ENCODE data around the gene BCAS3.

The BCAS3 gene

GRCh38 chr17:60676758-60677307 is 818 bp upstream of the BCAS3 start:
- no peak for DNase-seq

DNA sequence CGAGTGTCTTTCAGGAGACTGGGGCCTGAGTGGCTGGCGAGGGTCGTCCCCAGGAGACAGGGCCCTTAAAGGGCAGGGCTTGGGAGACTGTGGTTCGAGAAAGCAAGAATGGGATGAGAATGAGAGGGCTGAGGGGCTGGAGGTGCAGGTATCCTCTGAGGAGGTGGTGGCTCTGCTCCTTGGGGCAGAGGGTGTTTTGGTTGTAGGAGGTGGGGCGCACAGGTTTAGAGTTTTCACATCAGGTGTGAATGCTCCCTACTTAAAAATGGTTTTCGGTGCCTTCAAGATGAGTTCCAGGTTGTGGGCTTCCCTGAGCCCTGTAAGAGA is 430 bp downstream of the BCAS3 start:
- no peak for DNase-seq

- DNase-seq = no peak
These were observed 1.6 kb downstream of the BCAS3 start for GRCh38 chr17:60679287-60679686.

GRCh38 chr17:60680754-60681153 is 3.1 kb downstream of the BCAS3 start:
- no peak for DNase-seq

DNA sequence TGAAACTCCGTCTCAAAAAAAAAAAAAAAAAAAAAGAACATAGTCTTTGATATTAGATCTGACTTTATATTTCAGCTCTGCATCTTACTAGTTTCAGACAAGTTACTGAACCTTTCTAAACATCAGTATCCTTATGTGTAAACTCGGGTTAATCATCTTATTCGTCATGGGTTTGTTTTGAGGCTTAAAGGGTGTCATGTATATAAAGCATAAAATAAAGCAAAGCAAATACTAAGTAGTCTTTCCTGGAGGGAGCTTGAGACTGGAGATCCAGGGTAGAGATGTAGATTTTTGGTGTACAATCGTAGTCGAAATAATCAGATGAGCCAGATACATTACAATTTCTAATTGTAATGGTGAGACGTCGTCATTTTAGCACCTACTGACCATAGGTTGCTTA is 7.8 kb downstream of the BCAS3 start:
- DNase-seq = no peak

- no peak for DNase-seq
These were observed 18.3 kb downstream of the BCAS3 start for GRCh38 chr17:60695960-60696359.

GRCh38 chr17:60699090-60699489 is 21.4 kb downstream of the BCAS3 start:
- no peak for DNase-seq

DNA sequence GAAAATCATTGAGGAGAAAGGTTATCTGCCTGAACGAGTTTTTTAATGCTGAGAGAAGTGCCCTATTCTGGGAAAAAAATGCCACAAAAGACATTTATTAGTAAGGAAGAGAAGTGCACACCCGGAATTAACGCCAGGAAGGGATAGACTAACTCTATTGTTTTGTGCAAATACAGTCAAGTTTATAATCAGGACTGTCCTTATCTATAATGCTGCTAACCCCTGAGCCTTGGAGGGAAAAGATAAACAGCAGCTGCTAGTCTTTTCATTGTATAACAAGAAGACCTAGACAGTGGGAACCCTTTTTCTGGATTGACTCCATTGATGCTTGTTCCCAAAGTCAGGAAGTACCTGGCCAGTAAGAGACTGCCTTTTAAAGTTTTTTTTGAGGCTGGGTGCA is 26.5 kb downstream of the BCAS3 start:
- DNase-seq = no peak

GRCh38 chr17:60712675-60713074 is 35.0 kb downstream of the BCAS3 start:
- DNase-seq = no peak

DNA sequence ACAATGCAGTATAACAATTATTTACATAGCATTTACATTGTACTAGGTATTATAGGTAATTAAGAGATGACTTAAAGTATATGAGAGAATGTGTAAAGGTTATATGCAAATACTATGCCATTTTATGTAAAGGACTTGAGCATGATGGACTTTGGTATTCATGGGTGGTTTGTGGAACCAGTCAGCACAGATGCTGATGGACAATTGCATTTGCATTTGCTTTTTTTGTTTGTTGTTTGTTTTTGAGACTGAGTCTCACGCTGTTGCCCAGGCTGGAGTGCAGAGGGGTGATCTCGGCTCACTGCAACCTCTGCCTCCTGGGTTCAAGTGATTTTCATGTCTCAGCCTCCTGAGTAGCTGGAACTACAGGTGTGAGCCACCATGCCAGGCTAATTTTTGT is 36.0 kb downstream of the BCAS3 start:
- DNase-seq = no peak

- DNase-seq = no peak
These were observed 39.1 kb downstream of the BCAS3 start for GRCh38 chr17:60716766-60717165.

DNA sequence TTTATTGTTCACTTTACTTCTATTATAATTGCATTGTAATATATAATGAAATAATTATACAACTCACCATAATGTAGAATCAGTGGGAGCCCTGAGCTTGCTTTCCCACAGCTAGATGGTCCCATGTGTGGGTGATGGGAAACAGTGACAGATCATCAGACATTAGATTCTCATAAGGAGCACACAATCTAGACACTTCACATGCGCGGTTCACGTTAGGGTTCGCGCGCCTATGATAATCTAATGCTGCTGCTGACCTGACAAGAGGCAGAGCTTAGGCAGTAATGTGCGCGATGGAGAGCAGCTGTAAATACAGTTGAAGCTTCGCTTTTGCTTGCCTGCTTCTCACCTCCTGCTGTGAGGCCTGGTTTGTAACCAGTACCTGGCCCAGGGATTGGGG is 40.2 kb downstream of the BCAS3 start:
- DNase-seq = no peak

DNA sequence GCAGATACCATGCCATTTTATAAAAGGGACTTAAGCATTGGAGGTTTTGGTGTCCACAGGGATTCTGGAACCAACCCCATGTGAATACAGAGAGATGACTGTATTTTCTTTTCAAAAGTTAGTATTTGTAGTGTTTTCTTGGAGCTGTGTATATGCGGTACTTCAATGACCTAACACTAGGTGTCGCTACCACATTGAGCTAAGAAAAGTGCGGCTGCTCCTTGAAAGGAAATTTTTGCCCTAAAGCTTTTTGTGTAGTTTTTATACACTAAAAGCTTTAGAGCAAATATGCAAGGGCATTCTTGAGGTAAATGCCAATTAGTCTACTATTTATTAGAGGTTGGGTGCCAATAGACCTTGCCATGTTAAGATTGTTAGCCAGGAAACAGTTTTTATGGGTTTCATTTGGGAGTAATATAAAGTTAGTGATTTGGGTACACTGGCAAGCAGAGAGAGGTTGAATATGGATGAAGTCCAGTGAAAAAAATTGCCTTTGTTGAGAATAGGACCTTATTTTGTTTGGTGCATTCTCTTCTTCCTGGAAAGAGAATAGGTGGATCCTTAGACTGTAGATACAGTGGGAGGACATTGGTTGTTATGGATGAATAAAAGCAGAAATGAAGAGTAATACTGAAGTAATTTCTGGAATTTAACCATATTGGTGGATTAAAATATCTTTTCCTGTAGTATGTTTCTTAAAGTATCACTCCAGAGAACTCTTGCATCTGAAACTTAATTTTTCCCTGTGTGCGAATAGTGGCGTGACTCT is 43.3 kb downstream of the BCAS3 start:
- peak in 1 of 2 experiments; percentile 26 for DNase-seq

DNA sequence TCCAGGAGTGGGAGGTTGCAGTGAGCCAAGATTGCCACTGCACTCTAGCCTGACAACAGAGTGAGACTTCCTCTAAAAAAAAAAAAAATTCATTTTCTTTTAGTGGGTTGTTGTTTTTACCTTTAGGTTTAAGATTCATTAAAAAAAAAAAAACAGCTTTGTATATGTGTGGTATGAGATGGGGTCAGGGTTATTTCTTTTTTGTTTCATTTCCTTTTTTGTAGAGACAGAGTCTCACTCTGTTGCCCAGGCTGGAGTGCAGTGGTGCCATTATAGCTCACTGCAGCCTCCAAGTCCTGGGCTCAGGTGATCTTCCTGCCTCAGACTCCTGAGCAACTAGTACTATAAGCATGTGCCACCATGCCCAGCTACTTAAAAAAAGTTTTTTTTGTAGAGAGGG is 47.0 kb downstream of the BCAS3 start:
- no peak for DNase-seq

- no peak for DNase-seq
These were observed 52.2 kb downstream of the BCAS3 start for GRCh38 chr17:60729854-60730253.

- DNase-seq = no peak
These were observed 52.6 kb downstream of the BCAS3 start for GRCh38 chr17:60730273-60730672.

- no peak for DNase-seq
These were observed 60.6 kb downstream of the BCAS3 start for GRCh38 chr17:60738287-60738686.

DNA sequence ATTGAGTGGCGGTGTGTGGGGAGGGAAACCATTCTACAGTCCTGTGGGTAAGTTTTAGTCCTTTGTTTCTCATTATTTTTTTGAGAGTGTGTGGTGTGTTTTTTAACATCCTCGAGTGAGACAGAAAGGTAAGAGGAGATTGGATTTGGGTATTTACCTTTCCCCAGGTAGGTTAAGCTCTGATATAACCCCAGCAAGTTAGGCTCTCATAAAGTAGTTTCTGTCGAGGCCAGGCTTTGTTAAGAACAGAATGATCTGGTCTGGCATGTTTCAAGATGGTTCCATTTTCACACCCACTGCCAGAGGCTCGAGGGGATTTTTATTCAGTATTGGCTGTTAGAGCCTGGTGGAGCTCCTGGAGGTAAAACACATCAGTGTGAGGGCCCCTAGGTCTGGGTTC is 62.9 kb downstream of the BCAS3 start:
- no peak for DNase-seq

DNA sequence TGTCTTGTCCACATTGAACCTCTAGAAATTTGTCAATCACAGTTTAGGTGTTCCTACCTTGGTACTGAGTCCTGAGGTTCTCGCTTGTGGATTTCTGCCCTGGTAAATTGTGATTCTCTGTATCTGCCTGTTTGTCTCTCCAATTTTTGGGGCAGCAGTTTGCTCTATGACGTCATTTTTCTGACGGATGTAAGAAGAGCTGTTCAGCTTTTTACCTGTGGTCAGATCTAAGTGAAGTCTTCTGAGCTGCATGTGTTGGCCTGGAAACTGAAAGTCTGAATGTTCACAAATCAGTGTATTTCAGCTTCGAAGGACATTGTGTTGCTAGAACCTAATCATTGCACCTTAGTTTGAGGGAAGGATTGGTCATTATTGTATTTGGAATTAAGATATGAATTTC is 63.4 kb downstream of the BCAS3 start:
- DNase-seq = no peak

DNA sequence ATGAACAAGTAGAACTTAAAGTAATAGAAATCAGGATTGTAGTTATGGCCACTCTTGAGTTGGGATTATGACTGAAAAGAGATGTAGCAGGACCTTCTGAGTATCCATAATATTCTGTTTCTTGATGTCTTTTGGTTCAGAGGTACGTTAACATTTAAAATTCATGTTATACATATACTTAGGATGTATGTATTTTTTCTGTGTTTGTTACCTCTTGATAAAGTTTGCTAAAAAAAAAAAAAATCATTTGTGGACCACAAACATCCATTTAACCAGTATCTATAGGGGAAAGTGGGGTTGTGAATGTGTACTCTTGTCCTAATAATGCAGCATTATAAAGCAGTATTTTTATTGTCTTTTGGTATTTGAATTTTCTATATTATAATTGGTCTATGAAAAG is 65.6 kb downstream of the BCAS3 start:
- DNase-seq = no peak

GRCh38 chr17:60743799-60744198 is 66.1 kb downstream of the BCAS3 start:
- DNase-seq = no peak

DNA sequence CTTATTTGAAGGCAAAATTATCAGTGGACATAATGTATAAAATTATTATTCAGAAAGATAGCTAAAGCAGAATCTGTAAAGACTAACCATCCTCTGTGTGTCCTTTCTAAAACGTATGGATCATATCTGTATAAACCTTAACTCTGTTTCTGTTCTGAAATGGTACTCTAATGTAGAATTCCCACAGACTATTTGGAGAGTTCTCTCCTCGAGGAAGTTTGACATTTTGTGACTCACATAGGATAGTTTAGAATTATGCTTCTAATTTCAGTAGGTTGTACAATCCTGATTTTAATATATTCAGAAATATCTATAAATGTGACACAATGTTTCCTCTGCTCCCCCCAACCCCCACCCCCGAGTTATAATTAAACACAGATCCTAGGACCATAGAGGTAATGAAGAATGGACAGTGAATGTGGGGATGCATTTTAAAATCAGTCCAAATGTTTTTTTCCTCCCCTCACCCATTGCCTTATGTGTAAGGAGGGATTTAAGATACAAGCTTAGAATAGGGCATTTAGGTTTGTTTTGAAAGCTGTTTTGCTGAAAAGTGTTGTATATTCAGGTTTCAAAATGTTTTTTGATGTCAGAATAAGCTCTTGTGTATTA is 66.8 kb downstream of the BCAS3 start:
- no peak for DNase-seq

GRCh38 chr17:60745544-60745943 is 67.9 kb downstream of the BCAS3 start:
- no peak for DNase-seq

DNA sequence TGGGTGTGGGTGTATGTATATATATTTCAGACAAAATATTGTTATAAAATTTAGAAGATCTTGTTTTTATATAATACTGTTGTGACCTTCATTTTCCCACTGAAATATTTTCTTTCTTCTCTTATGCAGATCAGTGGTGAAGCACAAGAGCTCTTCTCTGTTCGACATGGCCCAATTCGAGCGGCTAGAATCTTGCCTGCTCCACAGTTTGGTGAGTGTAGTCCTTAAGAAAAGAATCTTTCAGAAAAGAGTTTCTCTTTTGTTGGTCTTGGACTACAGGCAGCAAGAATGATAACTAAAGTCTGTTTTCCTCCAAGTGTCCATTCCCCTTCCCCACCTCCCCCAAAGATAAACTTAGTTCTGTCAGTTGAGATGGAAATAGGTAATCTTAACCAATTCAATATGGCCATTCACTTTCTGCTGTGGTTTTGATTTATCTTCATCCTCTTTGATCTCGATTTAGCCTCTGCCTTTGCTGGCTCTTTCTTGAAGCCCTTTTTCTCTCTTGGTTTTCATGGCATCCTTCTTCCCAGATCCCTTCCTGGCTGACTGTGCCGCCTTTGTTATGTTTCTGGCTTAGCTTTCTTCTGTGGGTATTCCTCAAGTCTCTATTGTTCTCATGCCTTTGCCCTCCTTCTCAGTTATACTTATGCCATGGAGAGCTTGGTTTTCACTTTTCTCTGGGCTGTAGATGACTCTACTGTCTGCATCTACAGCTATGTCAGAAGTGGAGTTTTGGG is 69.6 kb downstream of the BCAS3 start:
- DNase-seq = no peak
